Tibial nerve (tissue), 4 donors: ENCODE data around the gene HOXA3.

Experiments
- EP300 ChIP-seq, 2 donors: sonication (generic); formaldehyde crosslinking; IDR thresholded peaks; one replicate each; pipeline ENCODE4 v1.6.1; 2017; ENCODE audit warnings: antibody characterized with exemption in 2 of 2, mild to moderate bottlenecking in 1 of 2
- POLR2A ChIP-seq, 2 donors: fragments of 450-650 bp; IDR thresholded peaks; one replicate each; pipeline ENCODE4 v1.6.1; 2017; ENCODE audit warnings: antibody characterized with exemption in 2 of 2, mild to moderate bottlenecking in 2 of 2, moderate library complexity in 2 of 2
- TF ChIP-seq, protein P1 (sequence below), 5 experiments: fragments of 200-600 bp in 3 of 5; fragments of 450-650 bp in 2 of 5; sonication (generic) in 3 of 5; IDR thresholded peaks; one replicate each; pipeline ENCODE4 v1.5.1; 2016 to 2019; ENCODE audit warnings: antibody characterized with exemption in 5 of 5, mild to moderate bottlenecking in 3 of 5, moderate library complexity in 2 of 5

GRCh38 chr7:27142580-27143022 lies 9.8 kb downstream of the HOXA3 start:
- TF ChIP-seq, protein P1, sequence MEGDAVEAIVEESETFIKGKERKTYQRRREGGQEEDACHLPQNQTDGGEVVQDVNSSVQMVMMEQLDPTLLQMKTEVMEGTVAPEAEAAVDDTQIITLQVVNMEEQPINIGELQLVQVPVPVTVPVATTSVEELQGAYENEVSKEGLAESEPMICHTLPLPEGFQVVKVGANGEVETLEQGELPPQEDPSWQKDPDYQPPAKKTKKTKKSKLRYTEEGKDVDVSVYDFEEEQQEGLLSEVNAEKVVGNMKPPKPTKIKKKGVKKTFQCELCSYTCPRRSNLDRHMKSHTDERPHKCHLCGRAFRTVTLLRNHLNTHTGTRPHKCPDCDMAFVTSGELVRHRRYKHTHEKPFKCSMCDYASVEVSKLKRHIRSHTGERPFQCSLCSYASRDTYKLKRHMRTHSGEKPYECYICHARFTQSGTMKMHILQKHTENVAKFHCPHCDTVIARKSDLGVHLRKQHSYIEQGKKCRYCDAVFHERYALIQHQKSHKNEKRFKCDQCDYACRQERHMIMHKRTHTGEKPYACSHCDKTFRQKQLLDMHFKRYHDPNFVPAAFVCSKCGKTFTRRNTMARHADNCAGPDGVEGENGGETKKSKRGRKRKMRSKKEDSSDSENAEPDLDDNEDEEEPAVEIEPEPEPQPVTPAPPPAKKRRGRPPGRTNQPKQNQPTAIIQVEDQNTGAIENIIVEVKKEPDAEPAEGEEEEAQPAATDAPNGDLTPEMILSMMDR (IDR thresholded peaks at IDR 0.05), result no peak
- TF ChIP-seq POLR2A (IDR thresholded peaks at IDR 0.05) (no peak), EP300 (IDR thresholded peaks at IDR 0.05) (no peak)
